Activated naive CD8-positive, alpha-beta T cell treated with anti-CD3 and anti-CD28 coated beads, Interleukin-2, amount 10 ng/mL, durations not matched to agents 7 days and 5 days (primary cell): ENCODE results near the gene ASB9. TPM values are rescaled to one million over a fixed set of nuclear protein-coding genes. Genes with fewer than 3 reads are reported as not detected.

ENCODE experiments used
- ATAC-seq: fragments of 150-1000 bp; cut with Tn5 transposase; one replicate; pipeline ENCODE4 v1.10.0; 2021; ENCODE audit warnings: low read depth, moderate library complexity
- POLR2A ChIA-PET: fragments of 350-600 bp; sonication (Branson Sonifier 250); formaldehyde crosslinking; loops from one replicate; lab custom pipeline; 2021; ENCODE audit warnings: antibody characterized with exemption; lab: Charles Lee
- DNase-seq: peaks from one replicate; pipeline ENCODE4 v3.0.0; 2021
- H3K27ac Mint-ChIP-seq: one replicate; pipeline ENCODE4 v1.8.0; 2022; ENCODE audit warnings: mild to moderate bottlenecking, mixed read lengths
- H3K27me3 Mint-ChIP-seq: one replicate; pipeline ENCODE4 v1.8.0; 2022; ENCODE audit warnings: mild to moderate bottlenecking, moderate library complexity, mixed read lengths
- H3K36me3 Mint-ChIP-seq: one replicate; pipeline ENCODE4 v1.8.0; 2021; ENCODE audit warnings: mild to moderate bottlenecking, mixed read lengths
- H3K4me1 Mint-ChIP-seq: one replicate; pipeline ENCODE4 v1.8.0; 2021; ENCODE audit warnings: mixed read lengths
- H3K4me3 Mint-ChIP-seq: one replicate; pipeline ENCODE4 v1.8.0; 2022; ENCODE audit warnings: mild to moderate bottlenecking, moderate library complexity, mixed read lengths
- H3K9me3 Mint-ChIP-seq: one replicate; pipeline ENCODE4 v1.8.0; 2021; ENCODE audit warnings: mixed read lengths
- total RNA-seq, 2 experiments: library from RNA; stranded (reverse); gene quantifications; one replicate each; pipeline ENCODE4 v1.2.3, GENCODE V29; 2021

Gene ASB9
- total RNA-seq, 2 experiments from 2014 or later: 0.71 to 0.83 TPM

DNA sequence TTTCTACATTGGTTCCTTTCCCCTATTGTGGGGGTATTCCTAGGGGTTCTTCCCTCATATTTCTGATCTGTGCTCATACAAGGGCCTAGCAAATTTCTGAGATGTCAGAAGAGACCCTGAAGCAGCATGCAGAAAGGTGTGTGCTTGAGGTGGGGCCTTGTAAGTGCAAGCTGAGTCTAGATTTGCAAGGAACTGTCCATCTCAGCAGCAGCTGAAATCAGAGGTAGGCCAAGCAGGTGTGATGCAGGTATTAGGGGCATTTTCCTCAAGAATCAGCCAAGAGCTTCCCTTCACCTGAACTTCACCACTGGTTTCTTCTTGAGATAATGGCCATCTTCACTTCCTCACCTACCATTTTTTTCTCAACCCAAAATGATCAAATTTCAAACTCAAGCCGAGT, 45.1 kb downstream of the ASB9 start:
- Mint-ChIP-seq H3K9me3 (no peaks in the 10 kb centered on the region), H3K4me1 (no peaks in the 10 kb centered on the region), H3K4me3 (no peak overlapping the region), H3K27ac (no peak overlapping the region), H3K36me3 (no peaks in the 10 kb centered on the region), H3K27me3 (no peaks in the 10 kb centered on the region)
- ATAC-seq (no peak), DNase-seq (no peak)
- POLR2A ChIA-PET: no interaction called here

GRCh38 chrX:15221321-15221720, 48.6 kb downstream of the ASB9 start:
- no peak overlapping the region for H3K27ac Mint-ChIP-seq
- POLR2A ChIA-PET: no interaction called here
- H3K4me1 Mint-ChIP-seq: no peaks in the 10 kb centered on the region
- no peaks in the 10 kb centered on the region for H3K9me3 Mint-ChIP-seq
- no peaks in the 10 kb centered on the region for H3K27me3 Mint-ChIP-seq
- ATAC-seq: no peak
- no peak overlapping the region for H3K4me3 Mint-ChIP-seq
- DNase-seq: no peak
- H3K36me3 Mint-ChIP-seq: no peaks in the 10 kb centered on the region

- Mint-ChIP-seq H3K4me3 (no peak overlapping the region), H3K4me1 (no peaks in the 10 kb centered on the region), H3K27ac (no peak overlapping the region), H3K27me3 (no peaks in the 10 kb centered on the region), H3K9me3 (no peaks in the 10 kb centered on the region), H3K36me3 (no peaks in the 10 kb centered on the region)
- ATAC-seq (no peak), DNase-seq (no peak)
- POLR2A ChIA-PET: no interaction called here
Observed at GRCh38 chrX:15217161-15217560, 52.7 kb downstream of the ASB9 start.

DNA sequence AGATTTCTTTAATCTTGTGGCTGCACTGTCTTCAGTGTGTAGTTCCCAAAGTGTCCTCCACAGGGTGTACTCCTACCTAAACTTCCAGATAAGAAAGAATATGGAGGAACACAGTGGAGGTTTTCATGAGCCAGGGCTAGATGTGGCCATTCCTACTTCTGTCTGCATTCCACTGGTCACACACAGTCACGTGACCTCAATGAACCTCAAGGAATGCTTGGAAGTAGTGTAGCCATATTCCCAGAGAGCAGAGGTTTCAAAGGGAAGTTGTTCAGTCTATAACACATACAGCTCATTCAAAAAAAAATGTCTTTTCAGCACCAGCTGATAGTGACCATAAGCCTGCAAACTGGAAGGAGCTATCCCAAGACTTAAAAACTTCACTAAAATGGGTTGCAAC, 53.6 kb downstream of the ASB9 start:
- Mint-ChIP-seq H3K27me3 (no peaks in the 10 kb centered on the region), H3K4me1 (no peaks in the 10 kb centered on the region), H3K36me3 (no peaks in the 10 kb centered on the region), H3K4me3 (no peak overlapping the region), H3K9me3 (no peaks in the 10 kb centered on the region), H3K27ac (no peak overlapping the region)
- no peak for DNase-seq
- no peak for ATAC-seq
- POLR2A ChIA-PET: no interaction called here

- Mint-ChIP-seq H3K4me3 (no peak overlapping the region), H3K27ac (no peak overlapping the region), H3K9me3 (no peaks in the 10 kb centered on the region), H3K36me3 (no peaks in the 10 kb centered on the region), H3K4me1 (no peaks in the 10 kb centered on the region), H3K27me3 (no peaks in the 10 kb centered on the region)
- DNase-seq: no peak
- POLR2A ChIA-PET: no interaction called here
- ATAC-seq: no peak
Observed at GRCh38 chrX:15215366-15215765, 54.5 kb downstream of the ASB9 start.

DNA sequence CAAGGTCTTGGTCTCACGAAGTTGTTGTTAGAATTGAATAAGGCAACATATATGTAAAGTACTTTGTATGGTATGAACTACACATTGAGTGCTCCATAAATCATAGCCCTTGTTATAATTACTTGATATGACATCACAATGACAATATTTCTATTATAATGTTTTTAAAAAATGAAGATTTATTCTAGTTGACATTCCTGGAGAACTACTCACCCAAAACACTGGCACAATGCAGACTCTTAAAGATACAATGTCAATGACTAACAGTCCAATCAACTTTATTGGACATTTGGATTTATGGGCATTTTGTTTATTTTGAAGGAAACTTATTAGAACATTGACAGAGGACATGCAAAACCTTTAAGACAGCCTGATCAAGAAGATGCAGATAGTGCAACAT, 55.3 kb downstream of the ASB9 start:
- H3K4me3 Mint-ChIP-seq: no peak overlapping the region
- no peak for DNase-seq

DNA sequence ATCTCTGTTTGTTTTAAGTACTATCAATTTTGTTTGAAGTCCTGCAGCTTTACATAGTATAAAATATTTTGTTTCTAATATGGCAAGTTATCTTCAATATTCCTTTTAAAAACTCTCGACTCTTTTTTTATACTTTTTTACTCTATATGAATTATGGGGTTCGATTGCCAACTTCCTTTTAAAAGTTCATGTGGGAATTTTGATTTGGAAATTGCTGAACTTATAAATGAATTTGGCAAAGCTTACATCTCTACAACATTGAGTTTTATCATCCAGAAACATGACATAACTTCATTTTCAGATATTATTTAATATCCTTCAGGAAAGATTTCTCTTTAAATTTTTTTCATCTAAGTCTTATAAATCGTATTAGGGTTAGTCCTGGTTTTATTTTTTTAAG, 60.8 kb downstream of the ASB9 start:
- DNase-seq (no peak), ATAC-seq (no peak)
- Mint-ChIP-seq H3K9me3 (peaks cover 3% of the 10 kb centered on the region), H3K27me3 (no peaks in the 10 kb centered on the region), H3K4me3 (no peak overlapping the region), H3K4me1 (peaks cover 6% of the 10 kb centered on the region), H3K36me3 (peaks cover 5% of the 10 kb centered on the region), H3K27ac (no peak overlapping the region)
- POLR2A ChIA-PET: no interaction called here

More for the DNA sequence above, 55.3 kb downstream of the ASB9 start:
- Mint-ChIP-seq H3K4me1 (no peaks in the 10 kb centered on the region), H3K27me3 (no peaks in the 10 kb centered on the region), H3K27ac (no peak overlapping the region), H3K9me3 (no peaks in the 10 kb centered on the region), H3K36me3 (no peaks in the 10 kb centered on the region)
- POLR2A ChIA-PET: no interaction called here
- no peak for ATAC-seq

DNA sequence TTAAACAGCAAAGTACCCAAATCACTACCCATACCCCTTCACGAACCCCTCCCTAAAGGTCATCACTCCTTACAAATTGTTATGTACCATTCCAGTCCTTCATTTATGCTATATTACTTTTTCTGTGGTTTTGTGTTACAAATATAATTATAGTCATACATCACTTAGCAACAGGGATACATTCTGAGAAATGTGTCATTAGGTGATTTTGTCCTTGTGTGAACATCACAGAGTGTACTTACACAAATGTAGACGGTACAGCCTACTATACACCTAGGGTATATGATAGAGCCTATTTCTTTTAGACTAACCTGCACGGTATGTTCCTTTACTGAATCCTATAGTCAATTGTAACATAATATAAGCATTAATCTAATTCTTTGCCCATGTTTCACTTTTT, 61.9 kb downstream of the ASB9 start:
- Mint-ChIP-seq H3K4me1 (peaks cover 15% of the 10 kb centered on the region), H3K36me3 (peaks cover 5% of the 10 kb centered on the region), H3K4me3 (no peak overlapping the region), H3K27ac (peak overlapping the region; percentile 30), H3K27me3 (no peaks in the 10 kb centered on the region), H3K9me3 (peaks cover 3% of the 10 kb centered on the region)
- DNase-seq (no peak), ATAC-seq (no peak)
- POLR2A ChIA-PET: no interaction called here

DNA sequence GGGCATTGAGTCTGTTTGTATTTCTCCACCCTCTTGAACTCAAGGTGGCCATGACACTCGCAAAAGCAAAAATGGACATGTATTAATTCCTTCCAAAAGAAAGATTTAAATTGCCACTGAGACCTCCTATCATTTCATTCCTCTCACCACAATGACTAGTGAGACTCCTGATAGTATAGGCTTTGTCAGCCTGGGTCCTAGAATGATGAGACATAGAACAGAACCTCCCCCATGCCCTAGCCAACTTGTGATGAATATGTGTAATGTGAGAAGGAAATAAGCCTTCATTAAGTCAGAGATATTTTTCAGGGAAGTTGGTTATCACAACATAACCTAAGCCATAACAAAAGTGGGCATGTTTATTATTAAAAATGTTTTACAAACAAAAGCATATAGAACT, 62.5 kb downstream of the ASB9 start:
- POLR2A ChIA-PET: no interaction called here
- Mint-ChIP-seq H3K27ac (no peak overlapping the region), H3K4me3 (no peak overlapping the region), H3K36me3 (peaks cover 5% of the 10 kb centered on the region), H3K27me3 (no peaks in the 10 kb centered on the region), H3K9me3 (peaks cover 3% of the 10 kb centered on the region), H3K4me1 (peaks cover 21% of the 10 kb centered on the region)
- ATAC-seq (no peak), DNase-seq (no peak)

GRCh38 chrX:15206306-15206705, 63.6 kb downstream of the ASB9 start:
- Mint-ChIP-seq H3K9me3 (peaks cover 3% of the 10 kb centered on the region), H3K4me3 (no peak overlapping the region), H3K4me1 (peaks cover 26% of the 10 kb centered on the region), H3K27ac (no peak overlapping the region), H3K36me3 (peaks cover 7% of the 10 kb centered on the region), H3K27me3 (no peaks in the 10 kb centered on the region)
- POLR2A ChIA-PET: no interaction called here
- ATAC-seq: no peak
- DNase-seq: no peak

DNA sequence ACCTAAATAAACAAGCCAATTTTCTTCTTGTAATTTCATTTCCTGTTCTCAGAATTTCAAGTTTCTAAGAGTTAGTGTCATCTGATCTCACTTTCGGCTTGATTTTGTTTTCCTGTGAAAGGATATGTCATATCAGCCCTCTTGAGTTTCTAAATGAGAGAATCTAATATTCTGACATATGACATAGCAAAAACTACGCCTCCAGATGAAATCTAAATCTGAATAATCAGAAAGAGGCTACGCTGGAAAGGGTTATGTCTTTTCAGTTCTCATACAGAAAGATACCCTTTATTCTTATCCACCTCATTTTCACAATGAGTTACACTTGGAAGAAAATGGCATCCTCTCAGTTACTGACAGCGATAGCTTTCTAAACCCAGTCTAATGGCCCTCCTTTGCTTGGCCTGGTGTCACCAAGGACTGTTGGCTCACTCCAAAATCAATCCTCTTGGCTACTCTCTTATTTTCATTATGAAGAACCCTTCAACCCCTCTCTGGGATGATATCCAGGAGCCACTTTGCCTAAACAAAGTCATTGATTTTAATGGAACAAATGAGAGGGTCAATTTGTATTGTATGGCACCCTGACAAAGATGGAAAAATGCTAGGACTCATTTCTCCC, 65.6 kb downstream of the ASB9 start:
- Mint-ChIP-seq H3K36me3 (peaks cover 7% of the 10 kb centered on the region), H3K27me3 (no peaks in the 10 kb centered on the region), H3K9me3 (peaks cover 5% of the 10 kb centered on the region), H3K27ac (peak overlapping the region; percentile 78), H3K4me3 (no peak overlapping the region), H3K4me1 (peaks cover 27% of the 10 kb centered on the region)
- ATAC-seq (peak; percentile 65), DNase-seq (no peak)
- POLR2A ChIA-PET: interaction anchor here (1.2 kb wide), 1 partner anchor 47 kb away, joined by 3 read pairs; no protein-coding TSS in a partner anchor

DNA sequence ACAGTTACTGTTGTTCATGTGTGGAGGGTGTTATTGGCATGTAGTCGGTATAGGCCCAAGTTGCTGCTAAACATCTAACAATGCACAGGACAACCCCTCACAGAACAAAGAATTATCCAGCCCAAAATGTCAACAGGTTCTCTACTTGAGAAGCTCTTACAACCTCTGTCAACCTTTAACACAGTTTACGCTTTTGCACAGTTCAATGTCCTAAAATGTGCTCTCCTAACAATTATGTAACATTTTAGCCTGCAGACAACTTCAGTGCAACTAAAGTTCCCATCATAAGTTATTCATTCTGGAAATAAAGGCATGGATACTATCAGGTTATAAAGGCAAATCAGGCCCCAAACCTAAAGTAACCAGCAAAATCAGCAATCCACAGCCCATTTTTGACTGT, 66.2 kb downstream of the ASB9 start:
- H3K4me1 Mint-ChIP-seq: peaks cover 27% of the 10 kb centered on the region
- no peak for ATAC-seq
- H3K27ac Mint-ChIP-seq: peak overlapping the region; percentile 76
- H3K27me3 Mint-ChIP-seq: no peaks in the 10 kb centered on the region
- peaks cover 7% of the 10 kb centered on the region for H3K36me3 Mint-ChIP-seq
- H3K4me3 Mint-ChIP-seq: no peak overlapping the region
- H3K9me3 Mint-ChIP-seq: peaks cover 5% of the 10 kb centered on the region
- POLR2A ChIA-PET: interaction anchor here (1.2 kb wide), 1 partner anchor 46 kb away, joined by 3 read pairs; no protein-coding TSS in a partner anchor
- DNase-seq: no peak

DNA sequence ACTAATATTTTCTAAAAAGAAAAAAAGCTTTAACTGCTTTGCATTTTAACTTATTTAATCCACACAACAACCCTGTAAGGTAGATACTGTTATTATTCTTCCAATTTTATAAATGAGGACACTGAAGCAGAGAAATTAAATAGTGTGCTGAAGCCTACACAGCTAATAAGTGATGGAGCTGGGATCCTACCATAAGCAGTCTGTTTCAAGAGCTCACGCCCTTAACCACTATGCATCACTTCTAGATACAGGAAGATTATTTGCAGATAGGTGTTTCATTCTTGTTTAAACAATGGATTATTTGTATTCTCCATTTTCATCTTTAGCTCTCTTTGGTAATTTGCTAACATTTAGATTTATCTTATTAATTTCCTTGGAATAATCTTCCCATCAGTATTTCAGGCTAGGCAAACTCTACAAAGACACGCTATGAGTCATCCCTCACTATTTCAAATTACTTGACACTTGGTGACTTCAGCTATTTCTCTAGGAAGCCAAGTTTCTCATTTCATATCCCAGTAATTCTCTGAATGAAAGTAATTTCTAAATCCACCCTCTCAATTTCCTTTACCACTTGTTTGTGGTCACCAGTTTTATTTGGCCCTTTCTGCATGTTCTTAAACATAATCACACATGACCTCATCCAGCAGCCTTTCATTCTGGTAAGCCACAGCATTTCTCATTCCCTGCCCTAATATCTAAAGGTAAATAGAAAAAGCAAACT, 67.3 kb downstream of the ASB9 start:
- POLR2A ChIA-PET: interaction anchor here (0.5 to 0.7 kb wide), 2 partner anchors 10 to 44 kb away, joined by 3 read pairs; no protein-coding TSS in a partner anchor
- H3K36me3 Mint-ChIP-seq: peaks cover 7% of the 10 kb centered on the region
- peak overlapping the region; percentile 28 for H3K4me3 Mint-ChIP-seq
- no peak for DNase-seq
- ATAC-seq: no peak
- peaks cover 5% of the 10 kb centered on the region for H3K9me3 Mint-ChIP-seq
- H3K4me1 Mint-ChIP-seq: peaks cover 27% of the 10 kb centered on the region
- no peaks in the 10 kb centered on the region for H3K27me3 Mint-ChIP-seq
- no peak overlapping the region for H3K27ac Mint-ChIP-seq

GRCh38 chrX:15200871-15201270, 69.0 kb downstream of the ASB9 start:
- DNase-seq (no peak), ATAC-seq (no peak)
- H3K27me3 Mint-ChIP-seq: no peaks in the 10 kb centered on the region
- peaks cover 5% of the 10 kb centered on the region for H3K9me3 Mint-ChIP-seq
- no peak overlapping the region for H3K4me3 Mint-ChIP-seq
- peaks cover 27% of the 10 kb centered on the region for H3K4me1 Mint-ChIP-seq
- POLR2A ChIA-PET: no interaction called here
- peaks cover 4% of the 10 kb centered on the region for H3K36me3 Mint-ChIP-seq
- no peak overlapping the region for H3K27ac Mint-ChIP-seq
